Left ventricle myocardium inferior (tissue), 1 donor: ENCODE measurements around the gene POLR2F. TPM values are rescaled to one million over a fixed set of nuclear protein-coding genes. Genes with fewer than 3 reads are reported as not detected.
A peak's percentile ranks its signal among the peaks of the same experiment; 100 is the strongest.

Source experiments
- DNase-seq: peaks from one replicate; pipeline ENCODE4 v3.0.0-alpha.2; 2020
- H3K27ac ChIP-seq: fragments of 200-600 bp; replicated peaks from 2 replicates; pipeline ENCODE4 v1.8.0; 2021
- H3K27me3 ChIP-seq: fragments of 200-600 bp; 2 replicates; pipeline ENCODE4 v1.8.0; 2021; ENCODE audit warnings: low read depth
- H3K36me3 ChIP-seq: fragments of 200-600 bp; 2 replicates; pipeline ENCODE4 v1.8.0; 2021
- H3K4me1 ChIP-seq: fragments of 200-600 bp; 2 replicates; pipeline ENCODE4 v1.8.0; 2021
- H3K4me3 ChIP-seq: fragments of 200-600 bp; 2 replicates; pipeline ENCODE4 v1.8.0; 2021; ENCODE audit warnings: mild to moderate bottlenecking, moderate library complexity
- H3K9me3 ChIP-seq: fragments of 200-600 bp; replicated peaks from 2 replicates; pipeline ENCODE4 v1.8.0; 2021
- CTCF ChIP-seq: fragments of 200-600 bp; IDR thresholded peaks from 2 replicates; pipeline ENCODE4 v1.8.0; 2021; ENCODE audit warnings: antibody characterized with exemption, mild to moderate bottlenecking, borderline replicate concordance
- intact Hi-C: fragments of 100-400 bp; cut with micrococcal nuclease; formaldehyde crosslinking; loops from one replicate; pipeline ENCODE4 v1.11.0; 2022
- total RNA-seq: library from RNA; stranded (reverse); fragmentation: NEBNext Ultra II Directional; extraction: Animal tissue kit (Norgen Biotek cat#: 25700); gene quantifications from one replicate; pipeline ENCODE4 v1.2.1, GENCODE V29; 2021
- donor health status: DM: no; HTN: yes; CAD: no; lungs with severe emphysema.

The POLR2F gene
- total RNA-seq, 1 donor from 2014 or later: 79.3 TPM

GRCh38 chr22:37959231-37959825 lies 5.8 kb downstream of the POLR2F start:
- H3K27ac ChIP-seq: no peak overlapping the region
- TF ChIP-seq CTCF: no peak
- no peak for DNase-seq
- peaks cover 72% of the 10 kb centered on the region for H3K36me3 ChIP-seq
- no peaks in the 10 kb centered on the region for H3K27me3 ChIP-seq
- no peak overlapping the region for H3K4me3 ChIP-seq
- H3K4me1 ChIP-seq: peaks cover 13% of the 10 kb centered on the region
- intact Hi-C loops: loop anchor here (10.0 kb wide), 1 partner anchor 65 kb away; no protein-coding TSS in a partner anchor
- H3K9me3 ChIP-seq: no peaks in the 10 kb centered on the region

- no peak for TF ChIP-seq CTCF
- Histone ChIP-seq H3K9me3 (no peaks in the 10 kb centered on the region), H3K4me1 (peaks cover 18% of the 10 kb centered on the region), H3K27ac (no peak overlapping the region), H3K36me3 (peaks cover 72% of the 10 kb centered on the region), H3K27me3 (no peaks in the 10 kb centered on the region), H3K4me3 (no peak overlapping the region)
- intact Hi-C loops: loop anchor here (10.0 kb wide), 1 partner anchor 146 kb away; no protein-coding TSS in a partner anchor
- DNase-seq: no peak
Measured at GRCh38 chr22:37961062-37961461, 7.6 kb downstream of the POLR2F start.

DNA sequence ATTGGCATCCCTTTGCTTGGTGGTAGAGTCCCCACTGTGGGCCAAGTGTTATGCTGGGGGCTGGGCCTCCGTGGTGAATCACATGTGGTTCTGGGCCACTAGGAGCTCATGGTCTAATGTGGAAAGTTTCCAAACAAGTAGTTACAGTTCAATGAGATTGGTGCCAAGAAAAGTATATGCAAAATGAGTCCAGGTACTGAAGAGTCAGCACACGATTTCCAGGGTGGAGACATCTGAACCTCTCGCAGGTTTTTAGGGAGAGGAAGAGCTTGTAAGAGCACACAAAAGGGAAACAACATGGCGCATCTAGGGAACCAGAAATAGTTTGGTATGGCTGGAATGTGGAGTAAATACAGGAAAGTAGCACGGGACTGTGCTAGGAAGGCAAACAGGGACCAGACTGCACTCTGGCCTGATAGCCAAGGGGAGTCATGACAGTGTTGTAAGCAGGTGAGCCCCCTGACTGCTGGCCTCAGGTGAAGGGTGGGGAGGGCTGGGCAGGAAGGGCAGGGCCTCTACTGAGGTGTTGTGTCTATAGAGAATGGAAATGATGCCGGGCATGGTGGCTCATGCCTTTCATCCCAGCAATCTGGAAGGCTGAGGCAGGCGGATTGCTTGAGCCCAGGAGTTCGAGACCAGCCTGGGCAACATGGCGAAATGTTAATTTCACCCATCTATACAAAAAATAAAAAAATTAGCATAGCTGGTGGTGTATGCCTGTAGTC lies 12.6 kb downstream of the POLR2F start:
- peaks cover 50% of the 10 kb centered on the region for H3K36me3 ChIP-seq
- no peak for DNase-seq
- intact Hi-C loops: loop anchor here (10.0 kb wide), 1 partner anchor 151 kb away; no protein-coding TSS in a partner anchor
- H3K4me1 ChIP-seq: peaks cover 23% of the 10 kb centered on the region
- H3K9me3 ChIP-seq: no peaks in the 10 kb centered on the region
- peak overlapping the region; percentile 43 for H3K27ac ChIP-seq
- no peak for TF ChIP-seq CTCF
- H3K4me3 ChIP-seq: no peak overlapping the region
- no peaks in the 10 kb centered on the region for H3K27me3 ChIP-seq

GRCh38 chr22:37967147-37967546 lies 13.6 kb downstream of the POLR2F start:
- H3K27me3 ChIP-seq: no peaks in the 10 kb centered on the region
- H3K4me3 ChIP-seq: no peak overlapping the region
- intact Hi-C loops: loop anchor here (10.0 kb wide), 1 partner anchor 152 kb away; no protein-coding TSS in a partner anchor
- peaks cover 23% of the 10 kb centered on the region for H3K4me1 ChIP-seq
- H3K9me3 ChIP-seq: no peaks in the 10 kb centered on the region
- H3K27ac ChIP-seq: no peak overlapping the region
- TF ChIP-seq CTCF: no peak
- H3K36me3 ChIP-seq: peaks cover 40% of the 10 kb centered on the region
- no peak for DNase-seq

DNA sequence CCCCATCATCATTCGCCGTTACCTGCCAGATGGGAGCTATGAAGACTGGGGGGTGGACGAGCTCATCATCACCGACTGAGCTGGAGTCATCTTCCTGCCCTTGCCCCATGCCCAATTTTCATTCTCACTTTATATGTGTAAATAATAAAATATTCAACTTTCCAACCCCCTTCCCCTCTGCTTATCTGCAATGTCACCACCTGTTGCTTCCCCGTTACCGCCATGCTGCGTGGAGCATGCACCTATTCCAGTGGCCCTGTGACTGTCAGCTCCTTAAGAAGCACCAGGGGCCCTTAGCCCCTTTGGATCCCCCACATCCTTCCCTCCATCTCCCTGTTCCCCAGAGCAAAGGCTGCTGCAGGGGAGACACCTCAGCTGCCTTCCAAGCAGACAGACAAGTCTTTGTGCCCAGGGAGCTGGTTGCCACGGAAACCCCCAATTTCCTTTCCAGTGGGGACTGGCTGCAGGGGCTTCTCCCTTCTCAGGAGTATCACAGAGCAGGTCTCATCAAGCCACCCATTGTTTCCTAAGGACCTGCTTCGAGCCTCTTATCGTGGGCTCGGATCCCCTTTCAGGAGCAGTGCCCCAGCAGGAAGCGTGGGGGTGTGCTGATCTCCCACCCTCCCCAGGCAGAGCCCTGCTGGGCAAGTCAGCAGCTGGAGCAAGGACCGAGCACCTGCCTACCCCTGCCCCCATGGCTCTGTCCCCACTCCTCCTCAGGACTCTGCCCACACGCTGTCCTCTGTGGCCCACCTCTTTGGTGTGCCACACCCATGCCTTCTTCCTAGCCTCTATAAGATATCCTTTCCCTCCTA lies 14.3 kb downstream of the POLR2F start:
- no peak overlapping the region for H3K27ac ChIP-seq
- H3K9me3 ChIP-seq: no peaks in the 10 kb centered on the region
- TF ChIP-seq CTCF: no peak
- peaks cover 23% of the 10 kb centered on the region for H3K4me1 ChIP-seq
- no peak for DNase-seq
- intact Hi-C loops: loop anchor here (10.0 kb wide), 1 partner anchor 153 kb away; no protein-coding TSS in a partner anchor
- no peaks in the 10 kb centered on the region for H3K27me3 ChIP-seq
- H3K36me3 ChIP-seq: peaks cover 33% of the 10 kb centered on the region
- no peak overlapping the region for H3K4me3 ChIP-seq
